GM23338 (cell line): ENCODE results near the gene CLCN2. TPM values are rescaled to one million over a fixed set of nuclear protein-coding genes. Genes with fewer than 3 reads are reported as not detected.

Experiments
- ATAC-seq: fragments of 200-7000 bp; cut with Tn5 transposase; 3 replicates; pipeline ENCODE4 v1.9.1; 2020
- DNase-seq: peaks from one replicate; pipeline ENCODE4 v3.0.0-alpha.2; 2015; ENCODE audit warnings: low spot score
- H2AFZ ChIP-seq: fragments of 200-600 bp; sonication (generic); 2 replicates; pipeline ENCODE4 v1.8.0; 2016; ENCODE audit warnings: antibody characterized with exemption, mild to moderate bottlenecking, moderate library complexity
- H3F3A ChIP-seq: fragments of 200-600 bp; sonication (generic); replicated peaks from 2 replicates; pipeline ENCODE4 v1.8.0; 2017; ENCODE audit warnings: antibody characterized with exemption, mixed run types, low read depth
- H3K27ac ChIP-seq: fragments of 200-600 bp; sonication (generic); 2 replicates; pipeline ENCODE4 v1.6.1; 2016; ENCODE audit warnings: low read depth
- H3K27me3 ChIP-seq: fragments of 200-600 bp; sonication (generic); 2 replicates; pipeline ENCODE4 v1.8.0; 2016; ENCODE audit warnings: mild to moderate bottlenecking, mixed run types, moderate library complexity; ENCODE audit not compliant: insufficient read depth
- H3K36me3 ChIP-seq: fragments of 200-600 bp; sonication (generic); 2 replicates; pipeline ENCODE4 v1.8.0; 2016; ENCODE audit warnings: mild to moderate bottlenecking; ENCODE audit not compliant: insufficient read depth
- H3K4me1 ChIP-seq: fragments of 200-600 bp; sonication (generic); 2 replicates; pipeline ENCODE4 v1.8.0; 2016; ENCODE audit warnings: mild to moderate bottlenecking, moderate library complexity; ENCODE audit not compliant: insufficient read depth
- H3K4me2 ChIP-seq: fragments of 200-600 bp; sonication (generic); 2 replicates; pipeline ENCODE4 v1.7.1; 2017; ENCODE audit warnings: mixed run types
- H3K4me3 ChIP-seq: fragments of 200-600 bp; sonication (generic); 2 replicates; pipeline ENCODE4 v1.6.1; 2016; ENCODE audit warnings: mixed run types
- H3K79me2 ChIP-seq: fragments of 200-600 bp; sonication (generic); replicated peaks from 2 replicates; pipeline ENCODE4 v1.8.0; 2017; ENCODE audit warnings: mild to moderate bottlenecking; ENCODE audit not compliant: insufficient read depth
- H3K9me2 ChIP-seq: fragments of 200-600 bp; sonication (generic); 2 replicates; pipeline ENCODE4 v1.8.0; 2017; ENCODE audit not compliant: insufficient read depth
- H4K20me1 ChIP-seq: fragments of 200-600 bp; sonication (generic); replicated peaks from 2 replicates; pipeline ENCODE4 v1.8.0; 2017; ENCODE audit warnings: mild to moderate bottlenecking; ENCODE audit not compliant: insufficient read depth
- H3K27ac Mint-ChIP-seq: 2 replicates; pipeline ENCODE4 v1.8.0; 2020; ENCODE audit warnings: inconsistent platforms, mild to moderate bottlenecking, moderate library complexity, mixed read lengths
- H3K27me3 Mint-ChIP-seq: 3 replicates; pipeline ENCODE4 v1.8.0; 2022; ENCODE audit warnings: low read depth, mild to moderate bottlenecking, moderate library complexity, mixed read lengths, inconsistent platforms; ENCODE audit not compliant: insufficient read depth, poor library complexity
- H3K36me3 Mint-ChIP-seq: 3 replicates; pipeline ENCODE4 v1.8.0; 2021; ENCODE audit warnings: low read depth, mild to moderate bottlenecking, inconsistent platforms, moderate library complexity, mixed read lengths
- H3K4me1 Mint-ChIP-seq: 3 replicates; pipeline ENCODE4 v1.8.0; 2020; ENCODE audit warnings: mild to moderate bottlenecking, inconsistent platforms, mixed read lengths
- H3K4me3 Mint-ChIP-seq: 3 replicates; pipeline ENCODE4 v1.8.0; 2021; ENCODE audit warnings: moderate library complexity, mild to moderate bottlenecking, inconsistent platforms, mixed read lengths
- H3K9me3 Mint-ChIP-seq: 3 replicates; pipeline ENCODE4 v1.8.0; 2020; ENCODE audit warnings: moderate library complexity, mild to moderate bottlenecking, inconsistent platforms, mixed read lengths
- CREB1 ChIP-seq: fragments of 250-450 bp; sonication (Bioruptor Pico); IDR thresholded peaks from 2 replicates; pipeline ENCODE4 v1.5.0; 2020; ENCODE audit warnings: low read depth, mild to moderate bottlenecking, moderate library complexity
- CTCF ChIP-seq, 2 experiments: fragments of 200-600 bp in 1 of 2; sonication (generic) in 1 of 2; conservative IDR thresholded peaks; 2 replicates each; pipeline versions ENCODE4 v1.5.1 to v1.6.1; 2016 to 2017; ENCODE audit warnings: antibody characterized with exemption in 2 of 2, low read depth in 2 of 2, mild to moderate bottlenecking in 2 of 2, moderate library complexity in 1 of 2
- ETS1 ChIP-seq: IDR thresholded peaks from 2 replicates; pipeline ENCODE4 v1.6.1; 2016; ENCODE audit warnings: antibody characterized with exemption
- EZH2 ChIP-seq: fragments of 200-600 bp; sonication (generic); IDR thresholded peaks from one replicate; pipeline ENCODE4 v1.8.0; 2017; ENCODE audit warnings: antibody characterized with exemption, mild to moderate bottlenecking, low read depth; ENCODE audit not compliant: unreplicated experiment
- EZH2phosphoT487 ChIP-seq: fragments of 200-600 bp; sonication (generic); IDR thresholded peaks from one replicate; pipeline ENCODE4 v1.8.1; 2018; ENCODE audit warnings: antibody characterized with exemption; ENCODE audit not compliant: unreplicated experiment
- JUNB ChIP-seq: IDR thresholded peaks from one replicate; pipeline ENCODE4 v1.6.1; 2016; ENCODE audit warnings: antibody characterized with exemption; ENCODE audit not compliant: unreplicated experiment
- NANOG ChIP-seq: IDR thresholded peaks from 2 replicates; pipeline ENCODE4 v1.6.1; 2016; ENCODE audit warnings: antibody characterized with exemption, borderline replicate concordance
- POLR2AphosphoS5 ChIP-seq: IDR thresholded peaks from 2 replicates; pipeline ENCODE4 v1.6.1; 2016; ENCODE audit warnings: antibody characterized with exemption, low read depth
- REST ChIP-seq: IDR thresholded peaks from one replicate; pipeline ENCODE4 v1.6.1; 2018; ENCODE audit warnings: antibody characterized with exemption; ENCODE audit not compliant: unreplicated experiment
- STAT1 ChIP-seq: IDR thresholded peaks from one replicate; pipeline ENCODE4 v1.6.1; 2016; ENCODE audit warnings: antibody characterized with exemption; ENCODE audit not compliant: unreplicated experiment
- ZNF114 ChIP-seq: fragments of 250-450 bp; sonication (Bioruptor Pico); IDR thresholded peaks from 2 replicates; pipeline ENCODE4 v1.5.0; 2020; ENCODE audit warnings: mild to moderate bottlenecking, moderate library complexity
- ZNF331 ChIP-seq: fragments of 250-450 bp; sonication (Bioruptor Pico); IDR thresholded peaks from 2 replicates; pipeline ENCODE4 v1.5.0; 2020; ENCODE audit warnings: low read depth, mild to moderate bottlenecking, moderate library complexity
- ZNF462 ChIP-seq: fragments of 250-450 bp; sonication (Bioruptor Pico); IDR thresholded peaks from 2 replicates; pipeline ENCODE4 v1.5.0; 2020; ENCODE audit warnings: mild to moderate bottlenecking, moderate library complexity
- polyA plus RNA-seq: library from polyadenylated mRNA; unstranded; fragments of >200 nt; fragmentation: Nextera tagmentation; extraction: Ambion mirVana; gene quantifications from 2 replicates; pipeline ENCODE4 v1.2.1, GENCODE V29; 2016
- total RNA-seq: library from RNA; depleted of rRNA; stranded (reverse); fragments of >200 nt; shearing (Covaris generic); gene quantifications from 2 replicates; pipeline ENCODE4 v1.2.3, GENCODE V29; 2014

CLCN2 gene
- total and polyA plus RNA-seq, 2 experiments from 2014 or later: 7.0 to 9.2 TPM

GRCh38 chr3:184337981-184338380, 23.4 kb downstream of the CLCN2 start:
- H3K4me1 ChIP-seq: peaks cover 27% of the 10 kb centered on the region
- DNase-seq: no peak
- peaks cover 24% of the 10 kb centered on the region for H4K20me1 ChIP-seq
- Mint-ChIP-seq H3K27ac (peak overlapping the region; percentile 76), H3K4me1 (peaks cover 40% of the 10 kb centered on the region), H3K27me3 (peaks cover 38% of the 10 kb centered on the region), H3K4me3 (peak overlapping the region; percentile 87), H3K36me3 (peaks cover 34% of the 10 kb centered on the region), H3K9me3 (peaks cover 3% of the 10 kb centered on the region; the same call in 1 of the 3 replicates)
- peaks cover 28% of the 10 kb centered on the region for H3K79me2 ChIP-seq
- TF ChIP-seq EZH2phosphoT487: no peak
- TF ChIP-seq EZH2: no peak
- TF ChIP-seq CREB1 (CRISPR knock-in tag): no peak
- TF ChIP-seq POLR2AphosphoS5: no peak
- TF ChIP-seq ZNF462: no peak
- TF ChIP-seq STAT1: no peak
- TF ChIP-seq ETS1: no peak
- TF ChIP-seq JUNB: no peak
- TF ChIP-seq REST: no peak
- TF ChIP-seq NANOG: no peak
- TF ChIP-seq ZNF331: no peak
- no peak for TF ChIP-seq CTCF (conservative IDR thresholded peaks at IDR 0.05; ENCODE audit: low read depth in 2 of 2)
- no peak for TF ChIP-seq ZNF114
- H3K9me2 ChIP-seq: no peaks in the 10 kb centered on the region
- peak overlapping the region; percentile 57 for H3K4me3 ChIP-seq
- ATAC-seq: no peak
- no peak overlapping the region for H2AFZ ChIP-seq
- H3K4me2 ChIP-seq: peak overlapping the region; percentile 90
- no peaks in the 10 kb centered on the region for H3K27me3 ChIP-seq
- 0 out of 2 replicates have a peak, but pooled peaks cover 14% of the 10 kb centered on the region for H3K36me3 ChIP-seq
- H3F3A ChIP-seq: peaks cover 36% of the 10 kb centered on the region
- H3K27ac ChIP-seq: peak overlapping the region; percentile 39; the same call in 1 of the 2 replicates
